Daoy (cell line): ENCODE results near the gene TRPV2. TPM values are rescaled to one million over a fixed set of nuclear protein-coding genes. Genes with fewer than 3 reads are reported as not detected.

ENCODE experiments used
- DNase-seq: peaks from one replicate; pipeline ENCODE4 v3.0.0-alpha.2; 2015; ENCODE audit warnings: low read depth
- total RNA-seq: library from RNA; depleted of rRNA; stranded (reverse); fragments of >200 nt; shearing (Covaris generic); gene quantifications from 2 replicates; pipeline ENCODE4 v1.2.3, GENCODE V29; 2014

The TRPV2 gene
- total RNA-seq, 1 experiment from 2014 or later = 0.06 TPM

DNA sequence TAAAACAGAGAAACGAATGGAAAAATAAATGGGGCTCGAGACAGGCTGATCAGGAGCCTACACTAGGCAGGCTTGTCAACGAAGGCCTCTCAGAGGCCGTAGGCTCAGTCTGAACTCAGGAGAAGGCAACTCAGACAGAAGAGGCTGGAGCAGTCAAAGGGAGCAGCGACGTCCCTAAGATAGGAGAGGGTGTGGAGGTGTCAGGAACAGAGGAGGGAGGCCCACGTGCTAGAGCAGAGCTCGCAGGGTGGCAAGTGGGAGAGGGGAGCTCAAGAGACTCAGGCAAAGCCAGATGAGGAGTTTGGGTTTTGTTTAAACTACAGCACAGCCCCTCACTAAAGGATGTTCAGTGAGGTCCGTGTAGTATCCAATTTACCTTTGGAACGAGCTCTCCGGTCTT lies 43.9 kb downstream of the TRPV2 start:
- no peak for DNase-seq

- peak; percentile 61 for DNase-seq
Measured at GRCh38 chr17:16459855-16460550, 44.6 kb downstream of the TRPV2 start.

GRCh38 chr17:16460796-16461605 lies 45.6 kb downstream of the TRPV2 start:
- DNase-seq = no peak

DNA sequence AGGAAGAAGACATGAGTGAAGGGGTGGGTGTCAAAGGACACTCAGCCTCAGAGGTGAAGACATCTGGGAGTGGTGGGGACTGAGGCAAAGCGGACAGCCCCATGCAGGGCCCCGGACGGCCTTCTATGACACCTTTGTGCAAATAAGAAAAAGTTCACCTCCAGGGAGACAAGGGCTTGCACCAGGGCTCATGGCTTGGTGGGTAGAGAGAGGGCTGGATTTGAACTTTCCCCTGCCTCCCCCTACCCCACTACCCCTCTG lies 46.2 kb downstream of the TRPV2 start:
- no peak for DNase-seq

GRCh38 chr17:16462070-16462864 lies 46.9 kb downstream of the TRPV2 start:
- no peak for DNase-seq

DNA sequence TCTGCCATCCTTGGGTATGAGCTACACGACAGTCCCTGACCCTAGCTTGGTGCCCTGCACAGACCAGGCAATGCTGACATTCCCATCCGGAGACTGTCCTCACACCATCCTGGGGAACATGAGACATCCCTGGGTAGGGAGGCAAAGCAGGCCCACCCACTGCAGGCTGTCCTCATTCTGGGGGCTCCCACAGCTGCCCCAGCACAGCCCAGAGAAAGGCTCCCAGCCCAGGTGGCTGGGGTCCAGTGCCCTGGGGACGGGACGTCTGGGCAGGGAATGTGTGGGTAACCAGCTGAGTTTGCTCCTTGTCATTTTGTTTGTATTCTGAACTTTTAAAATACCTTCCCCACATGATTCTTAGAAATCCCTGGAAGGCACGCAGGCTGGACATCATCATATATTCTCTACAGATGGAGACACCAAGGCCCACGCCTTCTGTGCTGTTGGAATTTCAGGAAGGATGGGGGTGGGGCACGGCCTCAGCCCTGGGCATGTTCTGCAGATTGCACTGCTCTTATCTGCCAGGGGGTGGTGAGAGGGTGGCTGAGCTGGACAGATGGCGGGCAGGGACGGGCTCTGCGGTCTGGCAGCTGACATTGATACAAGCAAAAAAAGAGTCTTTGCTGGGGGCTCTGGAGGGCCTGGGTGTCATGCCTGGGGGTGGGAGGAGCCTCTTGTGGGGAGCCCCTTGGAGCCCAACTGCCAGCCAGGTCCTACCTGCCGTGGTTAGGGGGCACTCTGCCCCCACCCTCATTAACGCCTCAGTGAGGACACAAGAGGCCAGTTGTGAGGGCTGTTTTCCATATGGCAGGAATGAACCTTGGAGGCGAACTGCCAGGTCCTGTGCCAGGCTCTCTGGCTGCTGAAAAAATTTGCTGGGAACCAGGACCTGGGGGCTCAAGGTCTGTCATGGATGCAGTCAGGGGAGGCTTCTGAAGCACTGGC lies 48.3 kb downstream of the TRPV2 start:
- DNase-seq = peak; percentile 58

GRCh38 chr17:16464303-16465051 lies 49.1 kb downstream of the TRPV2 start:
- DNase-seq = no peak

DNA sequence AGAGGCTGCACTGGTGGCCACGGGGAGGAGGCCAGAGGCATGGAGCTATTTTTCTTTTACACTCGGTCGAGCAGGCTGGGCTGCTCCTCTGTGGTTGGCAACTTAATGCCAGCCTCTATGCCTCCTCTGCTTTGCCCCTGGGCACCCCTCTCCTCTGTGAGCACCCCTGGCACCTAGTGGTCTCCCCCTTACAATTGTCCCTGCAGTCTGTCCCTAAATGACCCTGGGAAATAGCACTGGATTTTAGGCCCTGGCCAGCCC lies 49.6 kb downstream of the TRPV2 start:
- DNase-seq = no peak

- DNase-seq = no peak
Measured at GRCh38 chr17:16465861-16466338, 50.5 kb downstream of the TRPV2 start.

DNA sequence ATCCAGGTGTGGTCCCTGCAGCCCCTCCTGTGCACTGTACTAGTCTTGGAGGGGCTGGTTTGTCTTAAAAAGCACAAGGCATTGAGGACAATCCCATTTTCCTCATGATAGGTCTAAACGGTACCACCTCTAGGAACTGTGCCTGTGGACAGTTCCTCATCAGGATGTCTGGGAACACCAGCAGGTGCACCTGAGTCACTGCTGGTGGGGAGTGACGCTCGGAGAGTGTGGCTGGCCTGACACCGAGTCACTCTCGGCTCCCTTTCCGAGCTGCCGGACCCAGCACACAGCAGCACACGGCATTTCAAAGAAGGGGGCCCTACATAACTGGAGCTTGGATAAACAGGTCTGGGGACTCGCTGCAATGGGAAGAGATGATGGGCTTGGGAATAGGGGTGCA lies 51.0 kb downstream of the TRPV2 start:
- DNase-seq = no peak

DNA sequence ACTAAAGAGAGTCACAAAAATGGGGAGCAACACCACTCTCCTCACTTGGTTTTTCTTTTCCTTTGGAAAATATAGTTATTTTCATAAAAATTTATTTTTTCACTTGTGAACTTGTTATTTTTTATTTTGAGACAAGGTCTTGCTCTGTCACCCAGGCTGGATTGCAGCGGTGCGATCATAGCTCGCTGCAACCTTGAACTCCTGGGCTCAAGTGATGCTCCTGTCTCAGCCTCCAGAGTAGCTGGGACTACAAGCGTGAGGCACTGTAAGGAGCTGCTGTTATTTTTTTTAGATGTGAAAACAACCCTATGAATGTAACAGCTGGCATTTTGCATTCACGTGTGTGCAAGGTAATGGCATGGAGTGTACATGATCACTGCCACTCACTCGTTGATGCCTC lies 51.7 kb downstream of the TRPV2 start:
- no peak for DNase-seq

DNA sequence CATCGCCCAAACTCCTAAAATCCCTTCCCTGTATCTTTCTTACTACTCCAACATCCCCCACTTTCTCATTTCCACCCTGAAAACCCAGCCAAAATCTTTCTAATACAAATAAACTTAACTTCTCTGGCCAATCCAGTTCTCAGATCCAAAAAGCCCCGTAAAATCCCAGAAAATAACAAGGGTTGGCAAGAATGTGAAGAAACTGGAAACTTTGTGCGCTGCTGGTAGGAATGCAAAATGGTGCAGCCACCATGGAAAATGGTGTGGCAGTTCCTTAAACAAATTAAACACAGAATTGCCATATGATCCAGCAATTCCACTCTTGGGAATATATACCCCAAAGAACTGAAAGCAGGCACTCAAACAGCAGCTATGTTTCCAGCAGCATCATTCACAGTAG lies 52.5 kb downstream of the TRPV2 start:
- no peak for DNase-seq

DNA sequence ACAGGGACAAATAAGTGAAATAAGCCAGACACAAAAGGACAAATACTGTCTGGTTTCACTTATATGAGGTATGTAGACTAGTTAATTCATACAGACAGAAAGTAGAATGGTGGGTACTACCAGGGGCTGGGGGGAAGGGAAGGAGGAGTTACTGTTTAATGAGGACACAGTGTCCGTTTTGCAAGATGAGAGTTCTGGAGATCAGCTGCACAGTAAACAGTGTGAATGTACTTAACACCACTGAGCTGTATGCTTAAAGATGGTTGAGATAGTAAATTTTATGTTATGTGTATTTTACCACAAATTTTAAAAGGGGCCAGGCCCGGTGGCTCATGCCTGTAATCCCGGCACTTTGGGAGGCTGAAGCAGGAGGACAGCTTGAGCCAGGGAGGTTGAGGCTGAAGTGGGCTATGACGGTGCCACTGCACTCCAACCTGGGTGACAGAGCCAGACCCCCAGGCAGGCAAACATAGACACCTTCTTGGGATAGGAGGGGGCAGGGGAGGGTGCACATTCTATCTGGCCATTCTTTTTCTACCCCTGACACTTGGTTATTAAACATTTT lies 53.1 kb downstream of the TRPV2 start:
- DNase-seq = no peak

- no peak for DNase-seq
Measured at GRCh38 chr17:16470265-16470664, 54.9 kb downstream of the TRPV2 start.

GRCh38 chr17:16471295-16471694 lies 55.9 kb downstream of the TRPV2 start:
- no peak for DNase-seq

GRCh38 chr17:16472539-16472938 lies 57.2 kb downstream of the TRPV2 start:
- DNase-seq = no peak

- no peak for DNase-seq
Measured at GRCh38 chr17:16473044-16474011, 58.0 kb downstream of the TRPV2 start.

GRCh38 chr17:16474012-16474725 lies 58.8 kb downstream of the TRPV2 start:
- DNase-seq = no peak

DNA sequence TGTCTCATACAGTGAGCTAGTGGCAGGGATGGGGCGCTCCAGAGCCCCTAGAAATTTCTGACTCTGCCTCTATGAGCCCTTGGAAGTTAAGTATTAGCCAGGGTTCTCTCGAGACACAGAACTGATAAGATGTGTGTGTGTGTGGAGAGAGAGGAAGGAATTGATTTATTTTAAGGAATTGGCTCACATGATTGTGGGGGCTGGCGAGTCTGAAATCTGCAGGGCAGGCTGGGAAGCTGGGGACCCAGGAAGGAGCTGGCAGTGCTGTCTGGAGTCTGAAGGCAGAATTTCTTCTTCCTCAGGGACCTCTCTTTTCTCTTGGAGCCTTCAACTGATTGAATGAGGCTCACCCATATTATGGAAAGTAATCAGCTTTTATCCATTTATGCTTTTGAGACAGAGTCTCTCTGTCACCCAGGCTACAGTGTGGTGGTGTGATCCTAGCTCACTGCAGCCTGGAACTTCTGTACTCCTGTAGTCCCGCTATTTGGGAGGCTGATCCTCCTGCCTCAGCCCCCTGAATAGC lies 59.9 kb downstream of the TRPV2 start:
- no peak for DNase-seq
